Stimulated activated CD4-positive, alpha-beta T cell treated with anti-CD3 and anti-CD28 coated beads, Interleukin-1b, Interleukin-23, amount 100 ng/mL, for 24 hours (primary cell): ENCODE results near the gene TNNI2.
"Not testable (repeated sequence)": the region's sequence is repeated elsewhere in the genome, so short reads cannot be mapped to it uniquely, and the experiment has no call there.

Experiments used
- DNase-seq, 4 experiments: peaks; one replicate each; pipeline ENCODE4 v3.0.0-alpha.2; 2020; ENCODE audit warnings: low read depth in 4 of 4, low spot score in 1 of 4

TNNI2 gene

GRCh38 chr11:1872267-1872985 is 33.6 kb downstream of the TNNI2 start:
- no peak for DNase-seq

- DNase-seq, result no peak
Measured at GRCh38 chr11:1873048-1873812, 34.4 kb downstream of the TNNI2 start.

- not testable (repeated sequence) for DNase-seq
Measured at GRCh38 chr11:1873813-1874150, 35.0 kb downstream of the TNNI2 start.

- DNase-seq, result not testable (repeated sequence)
Measured at GRCh38 chr11:1874441-1875092, 35.8 kb downstream of the TNNI2 start.

- DNase-seq, result no peak
Measured at GRCh38 chr11:1875093-1875850, 36.5 kb downstream of the TNNI2 start.

- not testable (repeated sequence) for DNase-seq
Measured at GRCh38 chr11:1875851-1876301, 37.1 kb downstream of the TNNI2 start.

GRCh38 chr11:1876361-1877063 is 37.7 kb downstream of the TNNI2 start:
- DNase-seq, result no peak

- DNase-seq, result no peak
Measured at GRCh38 chr11:1877211-1878136, 38.7 kb downstream of the TNNI2 start.

- no peak for DNase-seq
Measured at GRCh38 chr11:1878137-1879031, 39.6 kb downstream of the TNNI2 start.

GRCh38 chr11:1879342-1879940 is 40.7 kb downstream of the TNNI2 start:
- DNase-seq, result no peak

GRCh38 chr11:1879941-1880720 is 41.4 kb downstream of the TNNI2 start:
- no peak for DNase-seq

GRCh38 chr11:1880746-1881441 is 42.1 kb downstream of the TNNI2 start:
- DNase-seq, result no peak

GRCh38 chr11:1881442-1882264 is 42.9 kb downstream of the TNNI2 start:
- no peak for DNase-seq

- peak; percentile 73 to 80 (median 76) for DNase-seq
Measured at GRCh38 chr11:1882265-1883238, 43.8 kb downstream of the TNNI2 start.
